GM12891 (cell line): ENCODE data around the gene SPNS1.

Experiments used
- POLR2A ChIP-seq: IDR thresholded peaks from 2 replicates; pipeline ENCODE4 v1.6.1; 2011; ENCODE audit warnings: low read depth, low read length, control low read depth
- POLR2AphosphoS5 ChIP-seq: IDR thresholded peaks from 2 replicates; pipeline ENCODE4 v1.6.1; 2011; ENCODE audit warnings: low read depth, low read length, control low read depth
- POU2F2 ChIP-seq: IDR thresholded peaks from 2 replicates; pipeline ENCODE4 v1.6.1; 2011; ENCODE audit warnings: low read depth, mild to moderate bottlenecking, control low read depth, low read length, moderate library complexity
- SPI1 ChIP-seq: IDR thresholded peaks from 2 replicates; pipeline ENCODE4 v1.6.1; 2011; ENCODE audit warnings: low read depth, low read length, control low read depth
- TAF1 ChIP-seq: IDR thresholded peaks from 2 replicates; pipeline ENCODE4 v1.6.1; 2011; ENCODE audit warnings: low read depth, low read length, control low read depth

DNA sequence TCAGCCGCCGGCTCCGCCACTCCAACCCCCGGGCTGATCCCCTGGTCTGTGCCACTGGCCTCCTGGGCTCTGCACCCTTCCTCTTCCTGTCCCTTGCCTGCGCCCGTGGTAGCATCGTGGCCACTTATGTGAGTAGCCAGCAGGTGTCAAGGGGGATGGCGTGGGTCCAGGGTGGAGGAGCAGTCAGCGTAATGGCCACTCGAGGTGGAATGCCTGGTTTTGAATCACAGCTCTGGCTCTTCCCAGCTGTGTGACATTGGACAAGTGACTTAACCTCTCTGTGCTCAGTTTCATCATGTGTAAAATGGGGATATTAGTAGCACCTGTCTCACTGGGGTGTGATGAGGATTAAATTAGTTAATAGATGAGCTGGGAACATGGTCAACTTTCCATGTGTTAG, 7.8 kb downstream of the SPNS1 start:
- TF ChIP-seq POLR2A (no peak), POLR2AphosphoS5 (no peak), TAF1 (no peak), POU2F2 (no peak), SPI1 (no peak)
